Liver (tissue), 9 donors: ENCODE measurements around the gene BMPER. TPM values are rescaled to one million over a fixed set of nuclear protein-coding genes. Genes with fewer than 3 reads are reported as not detected.

Source experiments
- DNase-seq: peaks from one replicate; pipeline ENCODE4 v3.0.0-alpha.2; 2017; ENCODE audit warnings: low spot score
- H3K27ac ChIP-seq, 2 donors: one replicate each; pipeline ENCODE4 v1.7.0; 2013; ENCODE audit warnings: inconsistent platforms in 2 of 2, low read length in 2 of 2, control low read depth in 1 of 2, low read depth in 1 of 2, mild to moderate bottlenecking in 1 of 2
- H3K27me3 ChIP-seq, 4 donors: one replicate each; pipeline versions ENCODE4 v1.6.1 to v1.7.0; 2013; ENCODE audit warnings: low read length in 3 of 4, inconsistent platforms in 1 of 4, mild to moderate bottlenecking in 1 of 4, moderate library complexity in 1 of 4; ENCODE audit not compliant: control insufficient read depth in 4 of 4, insufficient read depth in 4 of 4
- H3K36me3 ChIP-seq, 4 donors: one replicate each; pipeline versions ENCODE4 v1.6.1 to v1.7.0; 2013; ENCODE audit warnings: low read length in 3 of 4, mild to moderate bottlenecking in 3 of 4, low read depth in 1 of 4, moderate library complexity in 1 of 4; ENCODE audit not compliant: control insufficient read depth in 4 of 4, insufficient read depth in 3 of 4
- H3K4me1 ChIP-seq, 4 donors: one replicate each; pipeline versions ENCODE4 v1.6.1 to v1.7.0; 2013; ENCODE audit warnings: low read length in 3 of 4, mild to moderate bottlenecking in 3 of 4, moderate library complexity in 1 of 4; ENCODE audit not compliant: control insufficient read depth in 4 of 4, insufficient read depth in 4 of 4
- H3K4me3 ChIP-seq, 3 donors: one replicate each; pipeline versions ENCODE4 v1.6.1 to v1.7.0; 2013; ENCODE audit warnings: low read length in 3 of 3, control low read depth in 1 of 3, low read depth in 1 of 3, mild to moderate bottlenecking in 1 of 3
- H3K9ac ChIP-seq, 2 donors: one replicate each; pipeline ENCODE4 v1.7.0; 2013; ENCODE audit warnings: low read length in 2 of 2, mild to moderate bottlenecking in 2 of 2, moderate library complexity in 2 of 2, control low read depth in 1 of 2, low read depth in 1 of 2
- H3K9me3 ChIP-seq, 4 donors: one replicate each; pipeline versions ENCODE4 v1.6.1 to v1.7.0; 2013; ENCODE audit warnings: low read length in 3 of 4; ENCODE audit not compliant: control insufficient read depth in 4 of 4
- EGR1 ChIP-seq, 2 donors: IDR thresholded peaks; 2 replicates each; pipeline ENCODE4 v1.6.1; 2016 to 2018; ENCODE audit warnings: antibody characterized with exemption in 2 of 2, low read depth in 2 of 2
- FOXA1 ChIP-seq: IDR thresholded peaks from 2 replicates; pipeline ENCODE4 v1.6.1; 2016; ENCODE audit warnings: antibody characterized with exemption
- FOXA2 ChIP-seq: IDR thresholded peaks from 2 replicates; pipeline ENCODE4 v1.6.1; 2016; ENCODE audit warnings: antibody characterized with exemption
- GABPA ChIP-seq, 2 donors: IDR thresholded peaks in 1 of 2; conservative IDR thresholded peaks in 1 of 2; 2 replicates each; pipeline ENCODE4 v1.6.1; 2016; ENCODE audit warnings: antibody characterized with exemption in 2 of 2, mild to moderate bottlenecking in 1 of 2, moderate library complexity in 1 of 2
- HNF4A ChIP-seq, 2 donors: conservative IDR thresholded peaks; 2 replicates each; pipeline ENCODE4 v1.6.1; 2016; ENCODE audit warnings: antibody characterized with exemption in 2 of 2, mild to moderate bottlenecking in 2 of 2
- HNF4G ChIP-seq: IDR thresholded peaks from 2 replicates; pipeline ENCODE4 v1.6.1; 2016; ENCODE audit warnings: antibody characterized with exemption
- JUND ChIP-seq, 2 donors: IDR thresholded peaks; 2 replicates each; pipeline ENCODE4 v1.6.1; 2016; ENCODE audit warnings: antibody characterized with exemption in 2 of 2
- NR2F2 ChIP-seq: IDR thresholded peaks from 2 replicates; pipeline ENCODE4 v1.6.1; 2016; ENCODE audit warnings: antibody characterized with exemption
- RAD21 ChIP-seq, 2 donors: IDR thresholded peaks; 2 replicates each; pipeline ENCODE4 v1.6.1; 2016; ENCODE audit warnings: antibody characterized with exemption in 2 of 2, mild to moderate bottlenecking in 2 of 2
- RXRA ChIP-seq, 2 donors: IDR thresholded peaks; 2 replicates each; pipeline ENCODE4 v1.6.1; 2017 to 2018; ENCODE audit warnings: antibody characterized with exemption in 2 of 2, mild to moderate bottlenecking in 1 of 2
- SP1 ChIP-seq: IDR thresholded peaks from 2 replicates; pipeline ENCODE4 v1.6.1; 2018; ENCODE audit warnings: antibody characterized with exemption, mild to moderate bottlenecking
- TAF1 ChIP-seq: conservative IDR thresholded peaks from 2 replicates; pipeline ENCODE4 v1.6.1; 2016; ENCODE audit warnings: antibody characterized with exemption, mild to moderate bottlenecking
- YY1 ChIP-seq: IDR thresholded peaks from 2 replicates; pipeline ENCODE4 v1.6.1; 2016; ENCODE audit warnings: antibody characterized with exemption, mild to moderate bottlenecking
- WGBS: extraction: QIAGEN DNeasy Blood & Tissue Kit; methylation state at CpG from one replicate; pipeline ENCODE4 v1.1.7; 2013; 5-methylcytosine and 5-hydroxymethylcytosine counted together
- polyA plus RNA-seq, 2 donors: library from polyadenylated mRNA; stranded (reverse) in 1 of 2; unstranded in 1 of 2; fragments of 200-250 nt in 1 of 2; fragments of >200 nt in 1 of 2; fragmentation: Nextera tagmentation in 1 of 2; extraction: Ambion mirVana in 1 of 2; gene quantifications; one replicate each; pipeline versions ENCODE4 v1.2.1 to v1.2.3, GENCODE V29; 2013 to 2015
- total RNA-seq, 2 donors: library from RNA; depleted of rRNA; stranded (reverse); fragments of >200 nt; gene quantifications; one replicate each; pipeline ENCODE4 v1.2.3, GENCODE V29; 2014
- TF ChIP-seq, protein P1 (sequence below): fragments of 150-350 bp; IDR thresholded peaks from 2 replicates; pipeline ENCODE4 v1.5.1; 2017; ENCODE audit warnings: improper control_type of control experiment, low read depth, low read length; ENCODE audit not compliant: missing input control
- TF ChIP-seq, protein P2 (sequence below): IDR thresholded peaks from 2 replicates; pipeline ENCODE4 v1.6.1; 2016; ENCODE audit warnings: antibody characterized with exemption
- TF ChIP-seq, protein P3 (sequence below): IDR thresholded peaks from 2 replicates; pipeline ENCODE4 v1.6.1; 2016; ENCODE audit warnings: antibody characterized with exemption, mild to moderate bottlenecking
- TF ChIP-seq, protein P4 (sequence below): IDR thresholded peaks from 2 replicates; pipeline ENCODE4 v1.6.1; 2016; ENCODE audit warnings: antibody characterized with exemption
- TF ChIP-seq, protein P5 (sequence below): IDR thresholded peaks from 2 replicates; pipeline ENCODE4 v1.6.1; 2016; ENCODE audit warnings: antibody characterized with exemption
- donor health status: healthy.
- donor health status: healthy.
- donor health status: healthy.
- donor health status: healthy.
- donor health status: healthy.

BMPER gene
- total and polyA plus RNA-seq, 4 donors = 4.0 to 8.5 (median 6.2) TPM

DNA sequence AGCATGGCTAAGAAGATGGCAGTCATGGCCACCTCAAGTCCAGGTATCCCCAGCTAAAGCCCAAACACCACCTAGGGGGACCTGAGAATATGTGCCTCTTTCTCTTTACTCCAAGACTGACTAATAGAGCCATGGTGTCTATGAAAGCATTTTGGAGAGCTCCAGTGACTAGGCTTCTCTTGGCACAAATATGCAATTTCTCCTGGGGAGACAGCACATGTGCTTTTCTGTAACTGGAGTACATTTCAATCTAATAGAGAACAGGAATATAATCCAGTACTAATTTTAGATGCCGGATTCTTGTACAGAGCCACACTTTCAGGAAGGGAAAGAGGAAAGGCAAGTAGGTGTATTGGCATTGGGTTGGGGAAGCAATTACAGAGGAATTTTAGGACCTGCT lies 260.1 kb downstream of the BMPER start:
- Histone ChIP-seq H3K36me3 (no peaks in the 10 kb centered on the region), H3K9ac (no peak overlapping the region), H3K4me1 (no peaks in the 10 kb centered on the region), H3K4me3 (no peak overlapping the region), H3K9me3 (no peaks in the 10 kb centered on the region), H3K27ac (no peak overlapping the region), H3K27me3 (no peaks in the 10 kb centered on the region)
- WGBS = 93% methylated on average over 1 of the region's 1 CpG
- DNase-seq = no peak
- TF ChIP-seq, protein P1, sequence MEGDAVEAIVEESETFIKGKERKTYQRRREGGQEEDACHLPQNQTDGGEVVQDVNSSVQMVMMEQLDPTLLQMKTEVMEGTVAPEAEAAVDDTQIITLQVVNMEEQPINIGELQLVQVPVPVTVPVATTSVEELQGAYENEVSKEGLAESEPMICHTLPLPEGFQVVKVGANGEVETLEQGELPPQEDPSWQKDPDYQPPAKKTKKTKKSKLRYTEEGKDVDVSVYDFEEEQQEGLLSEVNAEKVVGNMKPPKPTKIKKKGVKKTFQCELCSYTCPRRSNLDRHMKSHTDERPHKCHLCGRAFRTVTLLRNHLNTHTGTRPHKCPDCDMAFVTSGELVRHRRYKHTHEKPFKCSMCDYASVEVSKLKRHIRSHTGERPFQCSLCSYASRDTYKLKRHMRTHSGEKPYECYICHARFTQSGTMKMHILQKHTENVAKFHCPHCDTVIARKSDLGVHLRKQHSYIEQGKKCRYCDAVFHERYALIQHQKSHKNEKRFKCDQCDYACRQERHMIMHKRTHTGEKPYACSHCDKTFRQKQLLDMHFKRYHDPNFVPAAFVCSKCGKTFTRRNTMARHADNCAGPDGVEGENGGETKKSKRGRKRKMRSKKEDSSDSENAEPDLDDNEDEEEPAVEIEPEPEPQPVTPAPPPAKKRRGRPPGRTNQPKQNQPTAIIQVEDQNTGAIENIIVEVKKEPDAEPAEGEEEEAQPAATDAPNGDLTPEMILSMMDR = no peak
- no peak for TF ChIP-seq YY1
- TF ChIP-seq, protein P2, sequence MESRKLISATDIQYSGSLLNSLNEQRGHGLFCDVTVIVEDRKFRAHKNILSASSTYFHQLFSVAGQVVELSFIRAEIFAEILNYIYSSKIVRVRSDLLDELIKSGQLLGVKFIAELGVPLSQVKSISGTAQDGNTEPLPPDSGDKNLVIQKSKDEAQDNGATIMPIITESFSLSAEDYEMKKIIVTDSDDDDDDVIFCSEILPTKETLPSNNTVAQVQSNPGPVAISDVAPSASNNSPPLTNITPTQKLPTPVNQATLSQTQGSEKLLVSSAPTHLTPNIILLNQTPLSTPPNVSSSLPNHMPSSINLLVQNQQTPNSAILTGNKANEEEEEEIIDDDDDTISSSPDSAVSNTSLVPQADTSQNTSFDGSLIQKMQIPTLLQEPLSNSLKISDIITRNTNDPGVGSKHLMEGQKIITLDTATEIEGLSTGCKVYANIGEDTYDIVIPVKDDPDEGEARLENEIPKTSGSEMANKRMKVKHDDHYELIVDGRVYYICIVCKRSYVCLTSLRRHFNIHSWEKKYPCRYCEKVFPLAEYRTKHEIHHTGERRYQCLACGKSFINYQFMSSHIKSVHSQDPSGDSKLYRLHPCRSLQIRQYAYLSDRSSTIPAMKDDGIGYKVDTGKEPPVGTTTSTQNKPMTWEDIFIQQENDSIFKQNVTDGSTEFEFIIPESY = no peak
- TF ChIP-seq, protein P3, sequence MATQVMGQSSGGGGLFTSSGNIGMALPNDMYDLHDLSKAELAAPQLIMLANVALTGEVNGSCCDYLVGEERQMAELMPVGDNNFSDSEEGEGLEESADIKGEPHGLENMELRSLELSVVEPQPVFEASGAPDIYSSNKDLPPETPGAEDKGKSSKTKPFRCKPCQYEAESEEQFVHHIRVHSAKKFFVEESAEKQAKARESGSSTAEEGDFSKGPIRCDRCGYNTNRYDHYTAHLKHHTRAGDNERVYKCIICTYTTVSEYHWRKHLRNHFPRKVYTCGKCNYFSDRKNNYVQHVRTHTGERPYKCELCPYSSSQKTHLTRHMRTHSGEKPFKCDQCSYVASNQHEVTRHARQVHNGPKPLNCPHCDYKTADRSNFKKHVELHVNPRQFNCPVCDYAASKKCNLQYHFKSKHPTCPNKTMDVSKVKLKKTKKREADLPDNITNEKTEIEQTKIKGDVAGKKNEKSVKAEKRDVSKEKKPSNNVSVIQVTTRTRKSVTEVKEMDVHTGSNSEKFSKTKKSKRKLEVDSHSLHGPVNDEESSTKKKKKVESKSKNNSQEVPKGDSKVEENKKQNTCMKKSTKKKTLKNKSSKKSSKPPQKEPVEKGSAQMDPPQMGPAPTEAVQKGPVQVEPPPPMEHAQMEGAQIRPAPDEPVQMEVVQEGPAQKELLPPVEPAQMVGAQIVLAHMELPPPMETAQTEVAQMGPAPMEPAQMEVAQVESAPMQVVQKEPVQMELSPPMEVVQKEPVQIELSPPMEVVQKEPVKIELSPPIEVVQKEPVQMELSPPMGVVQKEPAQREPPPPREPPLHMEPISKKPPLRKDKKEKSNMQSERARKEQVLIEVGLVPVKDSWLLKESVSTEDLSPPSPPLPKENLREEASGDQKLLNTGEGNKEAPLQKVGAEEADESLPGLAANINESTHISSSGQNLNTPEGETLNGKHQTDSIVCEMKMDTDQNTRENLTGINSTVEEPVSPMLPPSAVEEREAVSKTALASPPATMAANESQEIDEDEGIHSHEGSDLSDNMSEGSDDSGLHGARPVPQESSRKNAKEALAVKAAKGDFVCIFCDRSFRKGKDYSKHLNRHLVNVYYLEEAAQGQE = no peak
- no peak for TF ChIP-seq NR2F2
- TF ChIP-seq HNF4G = no peak
- TF ChIP-seq RXRA (IDR thresholded peaks at IDR 0.05) = no peak
- TF ChIP-seq HNF4A (conservative IDR thresholded peaks at IDR 0.05) = no peak
- no peak for TF ChIP-seq TAF1
- TF ChIP-seq GABPA (IDR thresholded peaks at IDR 0.05 in 1 of 2, conservative IDR thresholded peaks at IDR 0.05 in 1 of 2) = no peak
- no peak for TF ChIP-seq RAD21 (IDR thresholded peaks at IDR 0.05)
- no peak for TF ChIP-seq EGR1 (IDR thresholded peaks at IDR 0.05; ENCODE audit: low read depth in 2 of 2)
- TF ChIP-seq SP1 = no peak
- TF ChIP-seq JUND (IDR thresholded peaks at IDR 0.05) = no peak
- TF ChIP-seq, protein P4, sequence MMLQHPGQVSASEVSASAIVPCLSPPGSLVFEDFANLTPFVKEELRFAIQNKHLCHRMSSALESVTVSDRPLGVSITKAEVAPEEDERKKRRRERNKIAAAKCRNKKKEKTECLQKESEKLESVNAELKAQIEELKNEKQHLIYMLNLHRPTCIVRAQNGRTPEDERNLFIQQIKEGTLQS = no peak
- TF ChIP-seq FOXA2 = no peak
- no peak for TF ChIP-seq FOXA1
- TF ChIP-seq, protein P5, sequence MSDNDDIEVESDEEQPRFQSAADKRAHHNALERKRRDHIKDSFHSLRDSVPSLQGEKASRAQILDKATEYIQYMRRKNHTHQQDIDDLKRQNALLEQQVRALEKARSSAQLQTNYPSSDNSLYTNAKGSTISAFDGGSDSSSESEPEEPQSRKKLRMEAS = no peak
